HG02571 (cell line): ENCODE results near the gene RNF220.
"Not testable (repeated sequence)": the region's sequence is repeated elsewhere in the genome, so short reads cannot be mapped to it uniquely, and the experiment has no call there.

Source experiments
- ATAC-seq: cut with Tn5 transposase; IDR thresholded peaks from one replicate; pipeline ENCODE4 v1.9.1; 2021; ENCODE audit warnings: mild to moderate bottlenecking, moderate library complexity; ENCODE audit not compliant: unreplicated experiment

The RNF220 gene

DNA sequence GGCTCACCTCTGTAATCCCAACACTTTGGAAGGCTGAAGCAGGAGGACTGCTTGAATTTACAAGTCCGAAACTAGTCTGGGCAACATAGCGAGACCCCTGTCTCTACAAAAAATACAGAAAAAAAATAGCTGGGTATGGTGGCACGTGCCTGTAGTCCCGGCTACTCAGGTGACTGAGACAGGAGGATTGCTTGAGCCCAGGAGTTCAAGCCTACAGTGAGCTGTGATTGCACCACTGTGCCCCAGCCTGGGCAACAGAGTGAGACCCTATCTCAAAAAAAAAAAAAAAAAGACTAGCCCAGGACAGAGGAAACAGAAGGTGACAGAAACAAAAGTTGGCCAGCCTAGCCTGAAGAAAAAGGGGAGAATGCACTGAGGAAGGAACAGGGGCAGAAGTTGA, 290.6 kb downstream of the RNF220 start:
- no peak for ATAC-seq

DNA sequence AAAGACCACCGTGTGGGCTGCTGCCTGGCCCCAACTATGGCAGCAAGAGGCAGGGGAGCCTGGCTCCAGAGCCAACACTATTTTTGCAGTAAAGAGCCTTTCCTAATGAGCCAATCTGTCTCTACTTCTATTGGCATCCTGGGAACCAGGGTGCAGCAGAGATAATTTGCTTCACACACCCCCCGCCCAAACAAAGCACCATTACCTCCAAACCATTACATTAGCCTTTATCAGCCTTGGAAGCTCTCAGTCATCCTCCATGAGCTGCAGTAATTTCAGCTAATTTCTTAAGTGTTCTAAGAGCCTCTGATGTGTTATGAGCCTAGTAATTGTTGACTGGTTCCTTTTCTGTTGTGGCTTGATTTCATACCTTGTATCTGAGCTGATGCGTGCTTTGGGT, 291.0 kb downstream of the RNF220 start:
- ATAC-seq, result no peak

- no peak for ATAC-seq
Observed at GRCh38 chr1:44696789-44697345, 291.8 kb downstream of the RNF220 start.

GRCh38 chr1:44698138-44698537, 293.1 kb downstream of the RNF220 start:
- ATAC-seq, result no peak

- not testable (repeated sequence) for ATAC-seq
Observed at GRCh38 chr1:44699375-44699774, 294.3 kb downstream of the RNF220 start.

GRCh38 chr1:44700573-44700972, 295.5 kb downstream of the RNF220 start:
- ATAC-seq, result no peak

- no peak for ATAC-seq
Observed at GRCh38 chr1:44701141-44701573, 296.1 kb downstream of the RNF220 start.
